H1 (cell line): ENCODE results near the gene RITA1. TPM values are rescaled to one million over a fixed set of nuclear protein-coding genes. Genes with fewer than 3 reads are reported as not detected.

Experiments
- BRCA1 ChIP-seq: IDR thresholded peaks from 2 replicates; pipeline ENCODE4 v1.6.1; 2012; ENCODE audit warnings: low read depth, low read length, improper control_type of control experiment
- CTCF ChIP-seq, 3 experiments: IDR thresholded peaks; 1 replicate in 2 of 3; 2 replicates in 1 of 3; pipeline versions ENCODE4 v1.5.1 to v1.6.1; 2011; ENCODE audit warnings: low read length in 3 of 3, mild to moderate bottlenecking in 3 of 3, inconsistent platforms in 2 of 3, low read depth in 1 of 3, moderate library complexity in 1 of 3; ENCODE audit not compliant: insufficient read depth in 1 of 3; ENCODE audit errors: control extremely low read depth in 1 of 3
- NANOG ChIP-seq: IDR thresholded peaks from 2 replicates; pipeline ENCODE4 v1.6.1; 2011; ENCODE audit warnings: low read length, low read depth, mild to moderate bottlenecking, inconsistent platforms; ENCODE audit not compliant: insufficient read depth, poor library complexity, severe bottlenecking
- RXRA ChIP-seq: IDR thresholded peaks from 2 replicates; pipeline ENCODE4 v1.6.1; 2011; ENCODE audit warnings: low read depth, mild to moderate bottlenecking, low read length, moderate library complexity; ENCODE audit not compliant: insufficient read depth
- polyA plus RNA-seq, 7 experiments: library from polyadenylated mRNA; depleted of rRNA in 3 of 7; stranded (reverse) in 5 of 7; unstranded in 2 of 7; fragments of >200 nt in 5 of 7; fragments of 200-250 nt in 2 of 7; gene quantifications; 1 replicate in 5 of 7; 2 replicates in 1 of 7; 4 replicates in 1 of 7; pipeline versions ENCODE4 v1.2.1 to v1.2.3, GENCODE V29; 2011 to 2013; ENCODE audit warnings: missing spikeins in 2 of 7, mixed read lengths in 2 of 7
- total RNA-seq: library from RNA; stranded (reverse); fragmentation: NEBNext Ultra II Directional; extraction: Animal tissue kit (Norgen Biotek cat#: 25700); gene quantifications from 2 replicates; pipeline ENCODE4 v1.2.1, GENCODE V29; 2021
- TF ChIP-seq, protein P1 (sequence below): IDR thresholded peaks from 2 replicates; pipeline ENCODE4 v1.6.1; 2011; ENCODE audit warnings: low read depth, mild to moderate bottlenecking, low read length; ENCODE audit not compliant: insufficient read depth

The RITA1 gene
- total and polyA plus RNA-seq, 2 of the 8 experiments (the other 6 are each of a cell fraction or from before 2014, with no cell fraction given), result 24.1 to 25.8 TPM

DNA sequence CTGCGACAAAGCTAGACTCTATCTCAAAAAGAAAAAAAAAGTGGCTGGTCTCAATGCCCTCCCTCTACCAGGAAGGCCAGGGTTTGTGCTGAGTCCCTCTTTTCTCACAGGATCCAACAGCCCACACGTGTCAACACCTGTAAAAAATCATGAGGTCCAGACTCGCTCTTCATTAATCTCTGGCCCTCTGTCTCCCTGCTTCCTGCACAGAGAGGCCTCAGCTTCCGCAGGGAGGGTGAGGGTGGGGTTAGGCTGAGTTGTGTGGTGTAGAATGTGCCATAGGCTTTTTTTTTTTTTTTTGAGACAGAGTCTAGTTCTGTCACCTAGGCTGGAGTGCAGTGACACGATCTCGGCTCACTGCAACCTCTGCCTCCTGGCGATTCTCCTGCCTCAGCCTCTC is 29.9 kb upstream of the RITA1 start (continued):
- TF ChIP-seq CTCF (IDR thresholded peaks at IDR 0.05; ENCODE audit: control extremely low read depth in 1 of 3, insufficient read depth in 1 of 3, low read depth in 1 of 3, low read length in 3 of 3) (no peak), NANOG (no peak), BRCA1 (no peak), RXRA (no peak)
- TF ChIP-seq, protein P1, sequence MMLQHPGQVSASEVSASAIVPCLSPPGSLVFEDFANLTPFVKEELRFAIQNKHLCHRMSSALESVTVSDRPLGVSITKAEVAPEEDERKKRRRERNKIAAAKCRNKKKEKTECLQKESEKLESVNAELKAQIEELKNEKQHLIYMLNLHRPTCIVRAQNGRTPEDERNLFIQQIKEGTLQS, result no peak
- TF ChIP-seq, all 59 proteins: peak for 0
